HT1080 (cell line): Measurements from ENCODE around the gene RIMKLA. TPM values are rescaled to one million over a fixed set of nuclear protein-coding genes. Genes with fewer than 3 reads are reported as not detected.

Source experiments
- DNase-seq: peaks from one replicate; pipeline ENCODE4 v3.0.0-alpha.2; 2015; ENCODE audit warnings: low read depth
- polyA plus RNA-seq, 2 experiments: library from polyadenylated mRNA; depleted of rRNA; stranded (reverse); fragments of >200 nt; gene quantifications; 2 replicates each; pipeline ENCODE4 v1.2.3, GENCODE V29; 2015
- total RNA-seq: library from RNA; depleted of rRNA; stranded (reverse); fragments of >200 nt; shearing (Covaris generic); gene quantifications from 2 replicates; pipeline ENCODE4 v1.2.3, GENCODE V29; 2014; rRNA removed

The RIMKLA gene, protein sequence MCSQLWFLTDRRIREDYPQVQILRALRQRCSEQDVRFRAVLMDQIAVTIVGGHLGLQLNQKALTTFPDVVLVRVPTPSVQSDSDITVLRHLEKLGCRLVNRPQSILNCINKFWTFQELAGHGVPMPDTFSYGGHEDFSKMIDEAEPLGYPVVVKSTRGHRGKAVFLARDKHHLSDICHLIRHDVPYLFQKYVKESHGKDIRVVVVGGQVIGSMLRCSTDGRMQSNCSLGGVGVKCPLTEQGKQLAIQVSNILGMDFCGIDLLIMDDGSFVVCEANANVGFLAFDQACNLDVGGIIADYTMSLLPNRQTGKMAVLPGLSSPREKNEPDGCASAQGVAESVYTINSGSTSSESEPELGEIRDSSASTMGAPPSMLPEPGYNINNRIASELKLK
- 0.33 and 0.61 TPM in 2 replicates for total RNA-seq
- 0.27 and 0.92 TPM in 2 replicates for polyA plus RNA-seq (2015; cell fraction: cytosol; rRNA removed)
- polyA plus RNA-seq (2015; cell fraction: nucleus; rRNA removed), result 0.23 and 0.35 TPM in 2 replicates

DNA sequence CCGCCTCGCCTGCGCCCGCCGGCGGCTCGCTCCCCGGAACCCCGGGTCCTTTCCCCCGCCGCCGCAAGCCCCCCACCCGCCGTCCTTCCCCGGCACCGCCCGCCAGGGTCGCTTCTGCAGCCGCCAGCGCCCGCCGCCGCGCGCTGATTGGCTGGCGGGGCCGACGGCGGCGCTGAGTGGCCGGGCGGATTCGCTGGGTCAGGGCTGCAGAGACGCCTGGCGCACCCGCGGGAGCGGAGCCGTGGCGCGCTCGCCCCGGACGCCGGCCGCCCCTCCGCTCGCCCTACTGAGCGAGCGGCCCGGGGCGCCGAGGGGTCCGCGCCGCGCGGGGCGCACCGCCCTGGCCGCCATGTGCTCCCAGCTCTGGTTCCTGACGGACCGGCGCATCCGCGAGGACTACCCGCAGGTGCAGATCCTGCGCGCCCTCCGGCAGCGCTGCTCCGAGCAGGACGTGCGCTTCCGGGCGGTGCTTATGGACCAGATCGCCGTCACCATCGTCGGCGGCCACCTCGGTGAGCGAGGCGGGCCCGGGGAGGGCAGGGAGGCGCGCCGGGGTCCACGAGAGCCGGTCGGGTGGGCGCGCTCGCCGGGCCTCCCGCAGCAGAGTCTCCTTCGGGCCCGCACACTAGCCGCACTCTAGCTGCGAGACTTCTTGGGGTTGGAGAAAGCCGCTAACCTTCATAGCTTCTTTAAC, at the start of gene RIMKLA:
Gene RIMKLA, plus strand, starts transcription at position 207 of the 694 bp plus-strand sequence. Its CDS starts 143 bp downstream, at position 350.
- no peak for DNase-seq

DNA sequence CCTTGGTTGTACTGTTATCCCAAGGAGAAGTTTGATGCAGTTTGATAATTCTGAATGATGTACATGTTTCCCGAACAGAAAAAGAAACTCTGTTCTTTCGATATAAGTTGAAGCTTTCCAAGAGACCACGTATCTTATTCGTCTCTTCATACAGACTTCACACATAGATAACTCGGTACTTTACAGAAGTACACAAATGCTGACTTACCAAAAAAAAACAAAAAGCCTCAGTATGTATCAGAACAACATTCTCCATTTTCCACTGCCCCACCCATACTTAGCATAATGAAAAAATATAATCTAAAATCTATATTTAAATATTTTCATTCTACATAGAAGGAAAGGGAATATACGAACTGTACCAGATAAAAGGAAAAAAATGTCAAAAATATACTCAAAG, 47.7 kb upstream of the RIMKLA start:
- DNase-seq, result no peak

DNA sequence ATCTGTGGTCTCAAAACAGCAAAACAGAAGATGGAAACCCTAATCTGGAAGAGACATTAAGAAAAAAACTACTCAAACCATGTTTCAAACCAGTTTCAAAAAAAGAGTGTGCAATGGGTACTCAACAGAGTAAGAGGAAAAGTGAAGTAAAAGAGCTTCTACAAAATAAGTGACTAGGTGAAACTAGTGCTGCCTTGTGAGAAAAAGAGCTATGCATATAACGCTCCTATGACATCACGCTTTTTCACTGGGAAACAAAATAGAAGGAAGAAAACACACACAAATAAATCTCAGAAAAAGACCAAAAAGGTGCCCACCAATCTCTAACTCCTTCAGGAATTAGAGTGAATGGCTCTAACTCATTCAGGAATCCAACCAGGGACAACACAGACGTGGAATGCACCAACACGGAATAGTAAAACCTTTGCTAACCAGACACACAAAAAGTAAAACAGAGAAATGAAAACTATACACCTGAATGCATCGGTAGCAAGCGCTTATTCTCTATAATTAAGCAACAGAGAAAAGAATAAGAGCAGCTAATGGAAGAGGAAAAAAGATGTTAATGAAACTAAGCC, 46.8 kb upstream of the RIMKLA start:
- no peak for DNase-seq

DNA sequence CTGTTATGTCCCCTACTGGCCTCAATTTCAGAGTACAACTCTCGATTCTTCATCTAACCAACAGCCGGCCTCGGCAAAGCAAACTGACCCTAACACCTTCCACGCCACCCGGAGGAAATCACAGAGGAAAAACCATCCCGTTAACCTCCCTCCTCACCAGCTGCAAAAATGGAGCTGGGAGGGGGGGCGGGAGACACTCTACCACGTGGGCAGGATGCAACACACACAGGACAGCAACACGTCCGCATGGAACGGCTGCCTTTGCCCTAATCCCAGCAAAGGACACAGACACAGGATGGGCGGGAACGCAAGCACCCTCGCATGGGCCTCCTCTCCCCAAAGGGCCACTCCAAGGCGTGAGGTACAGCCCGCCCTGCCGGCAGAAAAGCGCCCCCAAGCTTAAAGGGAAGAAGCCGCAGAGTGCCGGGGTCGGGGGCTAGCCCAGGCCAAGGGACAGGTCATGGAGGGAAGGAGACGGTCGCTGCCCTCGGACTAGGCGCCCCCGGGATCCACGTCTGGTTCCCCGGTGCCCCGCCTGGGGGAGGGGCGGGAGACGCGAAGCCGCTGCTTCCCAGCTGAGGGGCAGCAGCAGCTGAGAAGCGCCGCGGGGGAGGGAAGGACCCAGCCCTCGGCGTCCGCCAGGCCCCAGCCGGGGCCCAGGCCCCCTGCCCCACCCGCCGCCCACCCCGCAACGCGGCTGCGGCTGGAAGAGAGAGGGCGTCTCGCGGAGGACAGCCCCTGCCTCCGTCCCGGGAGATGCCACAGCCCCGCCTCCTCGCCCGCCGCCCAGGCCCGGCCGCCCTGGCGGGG, 46.1 kb upstream of the RIMKLA start:
- peak; percentile 74 for DNase-seq

DNA sequence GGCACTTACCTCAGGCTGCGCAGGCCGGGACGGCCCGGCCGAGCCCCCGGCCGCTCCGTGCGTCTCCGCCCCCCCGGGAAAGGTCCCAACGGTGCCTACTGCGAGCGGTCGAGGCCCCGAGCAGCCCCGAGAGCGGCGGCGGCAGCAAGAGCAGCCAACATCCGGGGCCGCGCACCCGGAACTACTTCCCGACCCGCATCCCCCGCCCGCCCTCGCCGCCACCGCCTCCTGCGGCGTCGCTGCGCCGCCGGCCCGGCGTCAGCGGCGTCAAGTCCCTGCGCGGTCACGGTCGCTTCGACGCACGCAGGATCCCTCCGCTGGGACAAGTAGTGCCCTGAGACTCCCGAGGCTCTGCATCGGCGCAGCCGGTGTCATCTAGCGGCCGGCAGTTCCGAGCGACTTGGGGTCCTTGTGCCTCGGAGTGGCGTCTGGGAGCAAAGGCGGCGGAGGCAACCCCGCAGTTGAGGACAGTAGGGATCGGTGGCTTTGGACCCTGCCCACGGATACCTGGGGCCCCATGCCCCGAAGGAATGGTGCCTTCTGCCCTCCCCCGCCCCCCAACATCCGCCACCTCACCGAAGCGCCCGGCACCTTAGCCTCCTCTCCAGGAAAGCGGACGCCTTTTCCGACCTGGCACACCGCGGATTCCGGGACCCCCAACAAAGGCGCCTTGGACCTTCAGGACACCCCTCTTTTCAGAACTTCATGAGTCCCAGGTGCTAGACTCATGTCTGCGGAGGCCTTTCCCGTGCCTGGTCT, 45.4 kb upstream of the RIMKLA start, which contains the start of gene FOXJ3:
Gene FOXJ3, minus strand, starts transcription at position 186 of the 759 bp plus-strand sequence. CDS start 24,142 bp downstream, outside the sequence.
- peak; percentile 81 for DNase-seq

DNA sequence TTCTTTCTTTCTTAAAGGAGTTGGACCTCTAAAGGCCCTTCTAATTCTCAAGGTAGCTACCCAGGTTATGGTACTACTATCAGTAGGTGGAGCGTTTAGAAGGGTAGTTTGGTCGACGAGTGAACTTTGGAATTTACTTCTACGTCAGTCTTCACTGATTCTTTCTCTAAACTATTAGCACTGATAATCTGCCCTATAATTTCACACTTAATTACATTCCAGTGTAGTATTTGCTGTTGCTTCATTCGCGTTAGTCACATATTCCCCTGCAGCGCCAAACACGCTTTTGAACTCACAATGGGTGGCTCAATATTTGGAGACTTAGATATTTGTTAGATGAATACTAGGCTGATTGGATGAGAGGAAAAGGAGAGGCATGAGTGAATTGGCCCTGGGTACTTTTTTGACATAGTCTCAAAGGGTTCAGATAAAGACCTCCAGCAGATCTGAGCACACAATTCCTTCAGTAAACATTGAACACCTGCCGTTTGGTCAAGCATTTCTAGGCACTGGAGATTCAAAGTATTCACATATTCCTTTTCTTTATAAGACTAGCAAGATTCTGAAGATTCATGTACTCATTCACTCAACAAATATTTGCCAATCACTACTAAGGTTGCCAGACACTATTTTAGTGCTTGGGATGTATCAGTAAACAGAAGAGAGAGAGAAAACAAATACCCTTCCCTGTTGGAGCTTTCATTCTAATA, 44.6 kb upstream of the RIMKLA start:
- peak; percentile 28 for DNase-seq

DNA sequence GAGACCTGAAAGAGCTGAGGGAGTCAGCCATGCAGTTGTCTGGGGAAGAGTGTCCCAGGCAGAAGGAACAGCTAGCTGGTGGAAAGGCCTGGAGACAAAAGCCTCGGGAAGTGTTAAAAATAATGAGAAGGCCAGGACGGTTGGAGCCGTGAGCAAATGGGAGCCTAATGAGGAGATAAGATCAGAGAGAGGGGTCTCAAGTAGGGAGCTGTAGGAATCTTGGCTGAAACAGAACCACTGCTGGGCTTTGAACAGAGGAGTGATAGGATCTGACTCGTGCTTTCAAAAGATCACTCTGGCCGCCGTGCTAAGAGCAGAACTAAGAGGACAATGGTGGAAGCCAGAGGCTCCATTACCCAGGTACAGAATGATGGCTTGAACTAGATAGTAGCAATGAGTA, 43.6 kb upstream of the RIMKLA start:
- DNase-seq, result no peak

DNA sequence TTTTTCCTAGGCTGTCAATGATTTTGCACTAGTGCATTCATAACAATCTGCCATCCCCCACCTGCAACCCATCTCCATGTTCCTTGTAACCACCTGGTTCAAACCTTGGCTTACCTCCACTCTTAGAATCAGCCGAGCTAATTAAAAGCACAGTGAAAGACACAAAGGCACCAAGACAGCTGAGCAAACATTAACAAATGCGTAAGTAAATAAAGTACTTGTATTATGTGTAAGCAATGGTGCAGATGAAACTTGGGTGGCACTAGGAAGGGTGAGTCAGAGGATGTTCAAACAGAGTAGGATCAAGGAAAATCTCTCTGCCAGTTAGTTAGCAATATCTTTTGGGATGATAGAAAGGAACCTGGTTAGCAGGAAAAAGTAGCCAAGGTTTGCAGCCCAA, 40.5 kb upstream of the RIMKLA start:
- DNase-seq, result peak; percentile 81

DNA sequence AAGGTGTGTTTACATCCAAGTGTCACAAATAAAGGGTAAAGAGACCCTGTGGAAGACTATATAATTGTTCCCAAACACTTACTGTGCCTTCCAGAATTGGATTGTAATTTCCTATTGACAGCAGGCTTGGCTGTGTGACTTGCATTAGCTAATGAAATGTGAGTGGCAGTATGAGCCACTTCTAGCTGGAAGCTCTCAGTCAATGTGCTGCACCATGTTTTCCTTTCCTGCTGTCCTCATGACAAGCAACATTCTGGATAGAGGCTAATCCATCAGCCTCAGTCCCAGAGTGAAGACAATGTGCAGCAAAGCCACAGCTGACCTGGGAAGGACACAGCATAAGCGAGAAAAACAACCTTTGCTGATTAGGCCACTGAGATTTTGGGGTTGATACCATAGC, 39.7 kb upstream of the RIMKLA start:
- no peak for DNase-seq

DNA sequence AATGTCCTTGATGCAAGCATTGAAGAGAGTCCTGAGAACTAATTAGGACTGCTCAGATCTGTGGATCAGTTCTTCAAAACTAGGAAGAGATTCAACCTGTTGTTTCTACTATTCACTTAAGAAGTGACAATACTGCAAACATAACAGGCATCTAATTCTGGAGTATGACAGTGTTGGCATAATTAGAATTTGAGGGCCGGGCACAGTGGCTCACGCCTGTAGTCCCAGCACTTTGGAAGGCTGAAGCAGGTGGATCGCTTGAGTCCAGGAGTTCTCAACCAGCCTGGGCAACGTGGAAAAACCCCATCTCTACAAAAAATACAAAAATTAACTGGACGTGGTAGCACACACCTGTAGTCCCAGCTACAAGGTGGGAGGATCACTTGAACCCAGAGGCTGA, 37.5 kb upstream of the RIMKLA start:
- DNase-seq, result no peak

DNA sequence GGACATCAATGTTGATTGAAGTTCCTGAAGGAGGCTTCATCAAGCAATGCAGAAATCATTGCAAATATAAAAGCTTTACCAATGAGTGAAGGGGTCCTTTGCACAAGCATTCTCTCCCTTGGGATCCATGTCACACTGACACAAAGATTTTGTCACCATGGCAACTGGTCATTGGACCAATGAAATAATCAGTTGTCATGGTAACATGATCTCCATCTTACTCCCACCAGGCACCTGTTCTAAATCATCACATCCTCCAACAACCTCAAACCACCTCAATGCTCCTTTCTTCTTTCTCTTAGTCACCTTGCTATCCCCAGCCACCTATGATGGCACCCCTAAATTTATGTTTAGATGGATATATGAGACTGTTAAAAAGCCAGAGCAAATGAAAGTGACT, 32.1 kb upstream of the RIMKLA start:
- no peak for DNase-seq

DNA sequence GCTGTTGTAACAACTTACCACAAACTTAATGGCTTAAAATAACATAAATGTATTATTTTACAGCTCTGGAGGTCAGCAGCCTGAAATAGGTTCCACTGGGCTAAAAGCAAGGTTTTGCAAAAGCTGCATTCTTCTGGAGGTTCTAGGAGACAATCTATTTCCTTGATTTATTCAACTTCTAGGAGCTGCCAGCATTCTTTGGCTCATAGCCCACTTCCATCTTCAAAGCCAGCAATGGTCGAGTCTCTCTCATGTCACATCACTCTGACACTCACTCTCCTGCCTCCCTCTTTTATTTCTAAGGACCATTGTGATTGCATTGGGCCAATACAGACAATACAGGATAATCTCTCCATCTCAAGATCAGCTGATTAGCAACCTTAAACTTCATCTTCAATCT, 30.5 kb upstream of the RIMKLA start:
- DNase-seq, result no peak

DNA sequence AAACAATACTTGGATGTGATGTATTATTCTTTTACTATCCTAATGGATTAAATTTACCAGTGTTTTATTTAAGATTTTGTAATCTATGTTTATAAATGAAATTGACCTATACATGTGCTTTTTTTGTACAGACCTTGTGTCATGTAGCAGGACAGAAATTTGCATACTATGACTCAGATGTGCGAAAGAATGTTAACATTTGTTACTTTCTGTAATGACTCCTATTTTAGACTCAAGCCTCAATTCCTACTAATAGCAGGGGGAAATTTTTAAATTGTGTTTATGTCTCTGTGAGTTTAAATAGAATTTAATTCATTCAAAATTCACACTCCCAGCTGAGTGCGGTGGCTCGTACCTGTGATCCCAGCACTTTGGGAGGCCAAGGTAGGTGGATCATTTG, 21.8 kb upstream of the RIMKLA start:
- DNase-seq, result no peak

DNA sequence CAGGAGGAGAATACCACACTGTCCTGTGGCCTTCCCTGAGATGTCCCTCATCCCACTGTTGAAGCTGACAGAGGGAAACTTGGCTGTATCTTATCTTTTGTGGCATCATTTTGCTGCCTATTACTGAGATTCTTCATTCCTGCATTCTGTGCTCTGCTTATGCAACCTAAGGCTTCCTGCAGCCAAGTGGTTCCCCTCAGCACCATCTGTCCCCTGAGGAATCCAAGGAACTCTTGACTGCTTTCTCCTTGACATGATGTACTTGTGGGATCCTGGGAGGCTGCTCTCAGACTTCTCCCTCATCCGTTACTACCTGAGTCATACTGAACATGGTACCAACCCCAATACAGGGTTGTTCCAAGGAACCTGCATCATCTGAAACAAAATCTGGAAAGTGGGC, 21.1 kb upstream of the RIMKLA start:
- no peak for DNase-seq

DNA sequence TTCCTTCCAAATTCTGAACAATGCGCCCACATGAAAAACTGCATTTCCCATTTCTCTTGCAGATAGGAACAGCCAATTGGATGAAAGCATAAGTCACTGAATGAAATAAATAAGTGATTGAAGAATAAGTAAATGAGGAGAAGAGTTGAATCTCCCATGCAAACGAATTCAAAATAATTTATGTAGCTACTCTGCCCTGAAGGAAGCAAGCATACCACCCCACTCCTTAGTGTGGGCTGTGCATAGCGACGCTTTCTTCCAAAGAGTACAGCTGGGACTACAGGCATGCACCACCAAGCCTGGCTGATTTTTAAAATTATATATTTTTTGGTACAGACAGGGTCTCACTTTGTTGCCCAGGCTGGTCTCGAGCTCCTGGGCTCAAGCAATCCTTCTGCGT, 16.5 kb upstream of the RIMKLA start:
- DNase-seq, result no peak

DNA sequence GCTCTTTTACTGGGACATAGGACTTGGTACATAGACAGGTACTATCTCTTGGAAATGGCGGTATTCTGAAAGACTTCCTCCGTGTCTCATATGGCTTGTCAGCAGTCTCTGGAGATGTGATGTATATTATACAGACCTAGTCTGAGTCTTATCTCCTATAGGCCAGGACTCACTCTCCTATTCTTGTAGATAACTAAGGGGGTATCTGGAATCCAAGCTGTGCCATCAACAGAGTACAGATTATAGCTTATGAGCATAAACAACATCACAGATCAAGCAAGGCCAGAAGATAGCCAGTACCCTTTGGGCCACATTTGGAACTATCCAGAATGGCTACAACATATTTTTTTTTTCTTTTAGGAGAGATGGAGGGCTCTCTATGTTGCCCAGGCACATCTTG, 16.1 kb upstream of the RIMKLA start:
- no peak for DNase-seq

DNA sequence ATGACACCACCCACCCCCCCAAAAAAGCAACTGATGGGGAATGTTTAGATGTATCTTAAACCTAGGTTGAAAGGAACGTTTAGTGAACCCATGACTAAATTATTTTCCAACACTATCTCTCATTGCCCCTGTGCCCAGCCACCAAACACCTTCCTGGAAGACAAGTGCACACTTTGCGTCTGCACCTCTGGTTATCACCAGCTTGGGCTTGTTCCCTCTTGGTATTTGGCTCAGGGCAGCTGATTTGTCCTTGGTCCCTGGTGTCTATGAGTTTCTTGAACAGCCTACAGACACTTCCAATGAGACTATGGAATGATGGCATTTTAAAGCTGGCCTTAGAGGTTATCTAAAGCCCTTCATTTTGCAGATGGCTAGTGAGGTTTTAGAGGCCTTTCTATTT, 15.5 kb upstream of the RIMKLA start:
- DNase-seq, result no peak

DNA sequence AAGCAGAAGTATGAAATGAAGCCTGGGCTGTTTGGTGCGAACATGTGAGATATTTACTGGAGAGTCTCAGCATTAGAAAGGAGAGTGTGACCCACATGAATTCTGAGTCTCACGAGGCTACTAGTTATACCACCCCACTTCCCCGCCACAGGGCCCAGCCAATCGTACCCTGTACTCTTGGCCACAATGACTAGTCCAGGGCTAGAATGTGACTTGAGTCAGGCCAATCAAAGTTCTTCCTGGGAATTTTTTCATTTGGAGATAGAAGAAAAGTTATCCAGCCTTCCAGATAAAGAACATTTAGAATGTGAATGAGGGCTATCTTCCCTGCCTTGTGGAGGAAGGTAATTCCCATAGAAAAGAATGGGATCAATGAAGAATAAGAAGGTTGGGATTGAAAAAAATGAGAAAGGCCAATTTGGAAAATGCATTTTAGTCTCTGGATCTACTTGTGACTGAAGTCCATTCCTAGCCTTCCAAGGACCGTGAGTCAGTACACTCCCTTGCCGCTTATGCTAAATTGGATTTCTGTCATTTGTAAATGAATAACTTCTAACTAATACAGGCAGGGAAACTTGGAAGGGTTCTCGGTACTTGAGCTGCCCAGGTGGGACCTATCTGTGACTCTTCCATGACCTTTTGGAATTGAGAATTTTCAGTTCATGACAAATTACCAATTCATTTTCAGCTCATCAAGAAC, 12.3 kb upstream of the RIMKLA start:
- no peak for DNase-seq

DNA sequence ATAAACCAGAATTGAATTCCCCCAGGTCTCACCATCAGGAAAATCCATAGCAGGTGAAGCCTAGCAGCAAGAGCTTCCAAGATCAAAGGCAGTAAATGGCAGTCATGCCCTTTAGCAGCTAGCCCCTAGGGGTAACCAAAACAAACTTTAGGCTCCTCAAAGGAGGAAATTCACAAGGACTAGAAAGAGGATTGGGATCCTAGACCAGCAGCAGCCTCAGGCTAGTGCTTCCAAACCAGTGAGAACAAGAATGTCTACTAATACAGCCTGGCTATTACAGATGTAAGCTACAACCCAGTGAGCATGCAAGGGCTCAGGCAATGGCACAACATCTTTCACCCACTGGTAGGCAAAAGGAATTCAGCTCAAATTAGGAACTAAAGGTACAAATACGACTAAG, 11.1 kb upstream of the RIMKLA start:
- no peak for DNase-seq
